H1 (cell line): ENCODE measurements around the gene USP13. TPM values are rescaled to one million over a fixed set of nuclear protein-coding genes. Genes with fewer than 3 reads are reported as not detected.

ENCODE experiments used
- EZH2 ChIP-seq: fragments of 200-600 bp; sonication (generic); IDR thresholded peaks from 2 replicates; pipeline ENCODE4 v1.7.1; 2012; ENCODE audit warnings: low read depth, mild to moderate bottlenecking, moderate library complexity, low read length, inconsistent platforms; ENCODE audit not compliant: severe bottlenecking
- POU5F1 ChIP-seq: IDR thresholded peaks from 2 replicates; pipeline ENCODE4 v1.6.1; 2011; ENCODE audit warnings: low read depth, mild to moderate bottlenecking, low read length, moderate library complexity
- RXRA ChIP-seq: IDR thresholded peaks from 2 replicates; pipeline ENCODE4 v1.6.1; 2011; ENCODE audit warnings: low read depth, mild to moderate bottlenecking, low read length, moderate library complexity; ENCODE audit not compliant: insufficient read depth
- TEAD4 ChIP-seq: IDR thresholded peaks from 2 replicates; pipeline ENCODE4 v1.6.1; 2012; ENCODE audit warnings: low read depth, low read length, inconsistent platforms, mixed read lengths
- polyA plus RNA-seq, 7 experiments: library from polyadenylated mRNA; depleted of rRNA in 3 of 7; stranded (reverse) in 5 of 7; unstranded in 2 of 7; fragments of >200 nt in 5 of 7; fragments of 200-250 nt in 2 of 7; gene quantifications; 1 replicate in 5 of 7; 2 replicates in 1 of 7; 4 replicates in 1 of 7; pipeline versions ENCODE4 v1.2.1 to v1.2.3, GENCODE V29; 2011 to 2013; ENCODE audit warnings: missing spikeins in 2 of 7, mixed read lengths in 2 of 7
- total RNA-seq: library from RNA; stranded (reverse); fragmentation: NEBNext Ultra II Directional; extraction: Animal tissue kit (Norgen Biotek cat#: 25700); gene quantifications from 2 replicates; pipeline ENCODE4 v1.2.1, GENCODE V29; 2021

Gene USP13
- total and polyA plus RNA-seq, 2 of the 8 experiments (the other 6 are each of a cell fraction or from before 2014, with no cell fraction given) = 7.9 to 25.9 TPM

DNA sequence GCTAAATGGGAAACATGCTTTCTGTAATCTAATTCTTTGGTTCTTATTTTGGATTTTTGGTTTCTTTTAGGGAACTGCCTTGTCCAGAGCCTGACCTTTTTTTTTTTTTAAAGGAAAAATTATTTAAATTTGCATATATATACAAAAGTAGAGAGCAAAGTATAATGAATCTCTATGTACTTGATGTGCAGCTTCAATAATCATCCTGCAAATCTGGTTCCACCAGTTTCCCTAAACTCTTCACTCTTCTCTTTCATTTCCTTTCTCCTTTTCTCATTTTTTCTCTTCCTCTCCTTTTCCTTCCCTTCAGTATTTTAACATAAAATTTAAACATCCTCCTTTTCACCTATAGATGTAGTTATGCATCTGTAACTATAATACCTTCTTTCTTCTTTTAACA is 82.5 kb downstream of the USP13 start (continued):
- TF ChIP-seq POU5F1 = no peak
- no peak for TF ChIP-seq TEAD4
- no peak for TF ChIP-seq EZH2
- TF ChIP-seq RXRA = no peak
